PC-3 (cell line): ENCODE results near the gene TEX52. TPM values are rescaled to one million over a fixed set of nuclear protein-coding genes. Genes with fewer than 3 reads are reported as not detected.

Experiments used
- ATAC-seq: fragments of 200-7000 bp; cut with Tn5 transposase; 2 replicates; pipeline ENCODE4 v1.9.1; 2020; ENCODE audit warnings: mild to moderate bottlenecking, moderate library complexity
- BruUV-seq: library from RNA; stranded (reverse); fragments of 400-500 nt; replicated peaks from 2 replicates; lab custom pipeline; 2021; lab: Mats Ljungman, UMichigan
- CTCF ChIA-PET: fragments of 300-600 bp; sonication (Branson Sonifier 250); formaldehyde crosslinking; loops from one replicate; lab custom pipeline; 2022; ENCODE audit warnings: antibody characterized with exemption; lab: Charles Lee
- POLR2A ChIA-PET: fragments of 300-600 bp; sonication (Branson Sonifier 250); formaldehyde crosslinking; loops from one replicate; lab custom pipeline; 2022; ENCODE audit warnings: antibody characterized with exemption; ENCODE audit not compliant: unreplicated experiment; lab: Charles Lee
- DNase-seq: peaks from one replicate; pipeline ENCODE4 v3.0.0-alpha.2; 2015
- H2AFZ ChIP-seq: fragments of 300-600 bp; sonication (generic); 2 replicates; pipeline ENCODE4 v1.6.0; 2016; ENCODE audit warnings: antibody characterized with exemption, low read length
- H3F3A ChIP-seq: fragments of 300-600 bp; sonication (generic); one replicate; pipeline ENCODE4 v1.6.0; 2017; ENCODE audit warnings: antibody characterized with exemption, low read length, control low read depth, mild to moderate bottlenecking; ENCODE audit not compliant: unreplicated experiment
- H3K27ac ChIP-seq: fragments of 300-600 bp; sonication (generic); 2 replicates; pipeline ENCODE4 v1.5.1; 2016; ENCODE audit warnings: mild to moderate bottlenecking, low read length
- H3K27me3 ChIP-seq: fragments of 300-600 bp; sonication (generic); 2 replicates; pipeline ENCODE4 v1.6.1; 2016; ENCODE audit warnings: low read length, mixed read lengths
- H3K36me3 ChIP-seq: fragments of 300-600 bp; sonication (generic); 2 replicates; pipeline ENCODE4 v1.6.1; 2016; ENCODE audit warnings: low read depth, mixed run types, low read length, mixed read lengths
- H3K4me1 ChIP-seq: fragments of 300-600 bp; sonication (generic); 2 replicates; pipeline ENCODE4 v1.5.1; 2016; ENCODE audit warnings: low read length; ENCODE audit not compliant: insufficient read depth
- H3K4me2 ChIP-seq: fragments of 300-600 bp; sonication (generic); 2 replicates; pipeline ENCODE4 v1.6.0; 2016; ENCODE audit warnings: low read length
- H3K4me3 ChIP-seq: fragments of 300-600 bp; sonication (generic); 2 replicates; pipeline ENCODE4 v1.5.1; 2016; ENCODE audit warnings: mild to moderate bottlenecking, low read length, mixed read lengths
- H3K79me2 ChIP-seq: fragments of 300-600 bp; sonication (generic); 2 replicates; pipeline ENCODE4 v1.6.1; 2017; ENCODE audit warnings: low read length, mixed read lengths
- H3K9ac ChIP-seq: fragments of 300-600 bp; sonication (generic); 2 replicates; pipeline ENCODE4 v1.6.0; 2016; ENCODE audit warnings: mild to moderate bottlenecking, low read length
- H3K9me2 ChIP-seq: fragments of 300-600 bp; sonication (generic); replicated peaks from 2 replicates; pipeline ENCODE4 v1.6.1; 2016; ENCODE audit warnings: mixed run types, low read length, mixed read lengths
- H3K9me3 ChIP-seq: fragments of 300-600 bp; sonication (generic); 2 replicates; pipeline ENCODE4 v1.6.1; 2016; ENCODE audit warnings: low read length, mixed read lengths
- H4K20me1 ChIP-seq: fragments of 300-600 bp; sonication (generic); 2 replicates; pipeline ENCODE4 v1.6.1; 2016; ENCODE audit warnings: low read length, mixed read lengths
- EZH2 ChIP-seq: fragments of 300-600 bp; sonication (generic); IDR thresholded peaks from one replicate; pipeline ENCODE4 v1.6.1; 2017; ENCODE audit warnings: antibody characterized with exemption, mild to moderate bottlenecking, low read length; ENCODE audit not compliant: unreplicated experiment
- EZH2phosphoT487 ChIP-seq: fragments of 300-600 bp; sonication (generic); IDR thresholded peaks from 2 replicates; pipeline ENCODE4 v1.6.1; 2018; ENCODE audit warnings: mild to moderate bottlenecking, antibody characterized with exemption, low read length, borderline replicate concordance
- intact Hi-C: fragments of 100-400 bp; cut with micrococcal nuclease; formaldehyde crosslinking; loops from 2 replicates; pipeline ENCODE4 v1.9.0; 2023
- total RNA-seq: library from RNA; depleted of rRNA; stranded (reverse); fragments of >200 nt; gene quantifications from 2 replicates; pipeline ENCODE4 v1.2.3, GENCODE V29; 2014
- TF ChIP-seq, protein P1 (sequence below): fragments of 300-600 bp; sonication (generic); conservative IDR thresholded peaks from 2 replicates; pipeline ENCODE4 v1.5.1; 2017; ENCODE audit warnings: antibody characterized with exemption, low read depth, mild to moderate bottlenecking, low read length

TEX52 gene
- total RNA-seq, 1 experiment from 2014 or later, result not detected

DNA sequence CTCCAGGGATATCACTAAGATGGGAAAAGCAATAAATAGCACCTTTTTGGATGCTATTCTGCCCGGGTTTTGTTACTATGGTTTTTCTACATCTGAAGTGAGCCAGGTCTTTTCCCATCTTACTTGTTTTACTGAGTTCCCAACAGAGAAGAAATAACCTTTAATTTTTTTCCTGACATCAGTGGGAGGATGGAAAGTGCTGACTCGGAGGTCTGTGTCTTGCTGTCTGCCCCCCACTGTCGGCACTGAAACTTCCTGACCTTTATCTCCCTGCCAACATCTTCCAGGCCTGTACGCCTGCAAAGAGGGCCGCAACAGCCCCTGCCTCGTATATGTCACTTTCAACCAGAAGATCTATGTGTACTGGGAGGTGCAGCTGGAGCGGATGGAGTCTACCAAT is 33.4 kb downstream of the TEX52 start:
- no peak overlapping the region for H3K4me2 ChIP-seq
- POLR2A ChIA-PET, result no interaction called here
- no TSS peak for BruUV-seq
- no peaks in the 10 kb centered on the region for H3K9me3 ChIP-seq
- no peaks in the 10 kb centered on the region for H3K27me3 ChIP-seq
- H3K9ac ChIP-seq, result no peak overlapping the region
- TF ChIP-seq, protein P1, sequence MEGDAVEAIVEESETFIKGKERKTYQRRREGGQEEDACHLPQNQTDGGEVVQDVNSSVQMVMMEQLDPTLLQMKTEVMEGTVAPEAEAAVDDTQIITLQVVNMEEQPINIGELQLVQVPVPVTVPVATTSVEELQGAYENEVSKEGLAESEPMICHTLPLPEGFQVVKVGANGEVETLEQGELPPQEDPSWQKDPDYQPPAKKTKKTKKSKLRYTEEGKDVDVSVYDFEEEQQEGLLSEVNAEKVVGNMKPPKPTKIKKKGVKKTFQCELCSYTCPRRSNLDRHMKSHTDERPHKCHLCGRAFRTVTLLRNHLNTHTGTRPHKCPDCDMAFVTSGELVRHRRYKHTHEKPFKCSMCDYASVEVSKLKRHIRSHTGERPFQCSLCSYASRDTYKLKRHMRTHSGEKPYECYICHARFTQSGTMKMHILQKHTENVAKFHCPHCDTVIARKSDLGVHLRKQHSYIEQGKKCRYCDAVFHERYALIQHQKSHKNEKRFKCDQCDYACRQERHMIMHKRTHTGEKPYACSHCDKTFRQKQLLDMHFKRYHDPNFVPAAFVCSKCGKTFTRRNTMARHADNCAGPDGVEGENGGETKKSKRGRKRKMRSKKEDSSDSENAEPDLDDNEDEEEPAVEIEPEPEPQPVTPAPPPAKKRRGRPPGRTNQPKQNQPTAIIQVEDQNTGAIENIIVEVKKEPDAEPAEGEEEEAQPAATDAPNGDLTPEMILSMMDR, result no peak
- no peak for TF ChIP-seq EZH2phosphoT487
- TF ChIP-seq EZH2, result no peak
- no peak overlapping the region for H3K27ac ChIP-seq
- H4K20me1 ChIP-seq, result no peaks in the 10 kb centered on the region
- no peak overlapping the region for H2AFZ ChIP-seq
- peaks cover 7% of the 10 kb centered on the region; the same call in 1 of the 2 replicates for H3K36me3 ChIP-seq
- intact Hi-C loops, result no loop called here
- ATAC-seq (no peak), DNase-seq (no peak)
- no peaks in the 10 kb centered on the region for H3K79me2 ChIP-seq
- H3K4me1 ChIP-seq, result no peaks in the 10 kb centered on the region
- no peaks in the 10 kb centered on the region for H3F3A ChIP-seq
- CTCF ChIA-PET, result no interaction called here
- H3K9me2 ChIP-seq, result no peaks in the 10 kb centered on the region
- H3K4me3 ChIP-seq, result no peak overlapping the region

GRCh38 chr12:2820432-2820831 is 36.4 kb downstream of the TEX52 start:
- no peak overlapping the region for H3K4me3 ChIP-seq
- ChIA-PET POLR2A (no interaction called here), CTCF (no interaction called here)
- H3K27me3 ChIP-seq, result no peaks in the 10 kb centered on the region
- no peak overlapping the region for H2AFZ ChIP-seq
- H3K4me2 ChIP-seq, result no peak overlapping the region
- H3K9ac ChIP-seq, result no peak overlapping the region
- intact Hi-C loops, result no loop called here
- no peaks in the 10 kb centered on the region for H3K9me3 ChIP-seq
- no peaks in the 10 kb centered on the region for H4K20me1 ChIP-seq
- BruUV-seq, result no TSS peak
- no peak for DNase-seq
- H3K27ac ChIP-seq, result no peak overlapping the region
- H3K4me1 ChIP-seq, result no peaks in the 10 kb centered on the region
- peaks cover 6% of the 10 kb centered on the region; the same call in 1 of the 2 replicates for H3K36me3 ChIP-seq
- no peak for ATAC-seq
- 0 out of 2 replicates have a peak, but pooled peaks cover 3% of the 10 kb centered on the region for H3K79me2 ChIP-seq
- TF ChIP-seq EZH2phosphoT487, result no peak
- TF ChIP-seq, protein P1, result no peak
- no peak for TF ChIP-seq EZH2
- no peaks in the 10 kb centered on the region for H3K9me2 ChIP-seq
- H3F3A ChIP-seq, result no peaks in the 10 kb centered on the region

- POLR2A ChIA-PET, result no interaction called here
- no peaks in the 10 kb centered on the region; the same call in 1 of the 2 replicates for H3K36me3 ChIP-seq
- intact Hi-C loops, result no loop called here
These were observed 37.0 kb downstream of the TEX52 start for GRCh38 chr12:2819810-2820209.

More at GRCh38 chr12:2819810-2820209, 37.0 kb downstream of the TEX52 start:
- H3K4me2 ChIP-seq, result no peak overlapping the region
- CTCF ChIA-PET, result no interaction called here
- H3K9me3 ChIP-seq, result no peaks in the 10 kb centered on the region
- H2AFZ ChIP-seq, result no peak overlapping the region
- H3K4me1 ChIP-seq, result no peaks in the 10 kb centered on the region
- no peaks in the 10 kb centered on the region for H3F3A ChIP-seq
- H3K9me2 ChIP-seq, result no peaks in the 10 kb centered on the region
- no peak overlapping the region for H3K27ac ChIP-seq
- no peak for TF ChIP-seq EZH2
- TF ChIP-seq EZH2phosphoT487, result no peak
- TF ChIP-seq, protein P1, result no peak
- H3K4me3 ChIP-seq, result no peak overlapping the region
- DNase-seq (no peak), ATAC-seq (no peak)
- H3K9ac ChIP-seq, result no peak overlapping the region
- no peaks in the 10 kb centered on the region for H3K27me3 ChIP-seq
- BruUV-seq, result no TSS peak
- no peaks in the 10 kb centered on the region for H4K20me1 ChIP-seq
- 0 out of 2 replicates have a peak, but pooled peaks cover 7% of the 10 kb centered on the region for H3K79me2 ChIP-seq
